GM12865 (cell line): ENCODE measurements around the gene GRIA1.
A peak's percentile ranks its signal among the peaks of the same experiment; 100 is the strongest.

Source experiments
- DNase-seq: peaks from one replicate; pipeline ENCODE4 v3.0.0; 2010; ENCODE audit warnings: low read depth
- H3K4me3 ChIP-seq: 2 replicates; pipeline ENCODE4 v1.5.1; 2011; ENCODE audit warnings: mild to moderate bottlenecking, low read depth, low read length, control low read depth
- CTCF ChIP-seq: IDR thresholded peaks from 2 replicates; pipeline ENCODE4 v1.5.1; 2011; ENCODE audit warnings: low read length, control low read depth, low read depth, inconsistent platforms; ENCODE audit not compliant: insufficient read depth; ENCODE audit errors: missing control alignments

The GRIA1 gene

GRCh38 chr5:153491856-153492255 lies 1.4 kb downstream of the GRIA1 start:
- no peak overlapping the region for H3K4me3 ChIP-seq
- no peak for TF ChIP-seq CTCF
- DNase-seq, result no peak

GRCh38 chr5:153496835-153497234 lies 6.4 kb downstream of the GRIA1 start:
- TF ChIP-seq CTCF, result peak; percentile 42
- DNase-seq, result peak; percentile 11
- H3K4me3 ChIP-seq, result no peak overlapping the region

GRCh38 chr5:153498516-153498915 lies 8.0 kb downstream of the GRIA1 start:
- H3K4me3 ChIP-seq, result no peak overlapping the region
- no peak for TF ChIP-seq CTCF
- no peak for DNase-seq

- no peak for DNase-seq
- no peak for TF ChIP-seq CTCF
- no peak overlapping the region for H3K4me3 ChIP-seq
These were observed 9.7 kb downstream of the GRIA1 start for GRCh38 chr5:153500178-153500577.

GRCh38 chr5:153504726-153505125 lies 14.3 kb downstream of the GRIA1 start:
- no peak for DNase-seq
- TF ChIP-seq CTCF, result no peak
- H3K4me3 ChIP-seq, result no peak overlapping the region

GRCh38 chr5:153508700-153509099 lies 18.2 kb downstream of the GRIA1 start:
- H3K4me3 ChIP-seq, result no peak overlapping the region
- no peak for TF ChIP-seq CTCF
- no peak for DNase-seq

GRCh38 chr5:153511622-153512021 lies 21.2 kb downstream of the GRIA1 start:
- TF ChIP-seq CTCF, result no peak
- no peak overlapping the region for H3K4me3 ChIP-seq
- no peak for DNase-seq
